Central memory CD8-positive, alpha-beta T cell (primary cell): ENCODE results near the gene VCX.
"Not testable (repeated sequence)": the region's sequence is repeated elsewhere in the genome, so short reads cannot be mapped to it uniquely, and the experiment has no call there.

Source experiments
- ATAC-seq: fragments of 150-1000 bp; cut with Tn5 transposase; replicated peaks from 2 replicates; pipeline ENCODE4 v1.10.0; 2022; ENCODE audit warnings: mild to moderate bottlenecking, moderate FRiP score, moderate number of reproducible peaks; ENCODE audit not compliant: poor library complexity, severe bottlenecking; ENCODE audit errors: extremely low read depth
- DNase-seq, 2 donors: peaks; one replicate each; pipeline ENCODE4 v3.0.0; 2021; ENCODE audit warnings: low spot score in 2 of 2
- H3K27ac Mint-ChIP-seq: one replicate; pipeline ENCODE4 v1.8.0; 2022; ENCODE audit warnings: low read depth, mild to moderate bottlenecking, moderate library complexity, mixed read lengths
- H3K27me3 Mint-ChIP-seq: one replicate; pipeline ENCODE4 v1.8.0; 2022; ENCODE audit warnings: mixed read lengths
- H3K36me3 Mint-ChIP-seq: one replicate; pipeline ENCODE4 v1.8.0; 2022; ENCODE audit warnings: mild to moderate bottlenecking, moderate library complexity, mixed read lengths; ENCODE audit not compliant: insufficient read depth
- H3K4me1 Mint-ChIP-seq: one replicate; pipeline ENCODE4 v1.8.0; 2022; ENCODE audit warnings: mixed read lengths
- H3K4me3 Mint-ChIP-seq: one replicate; pipeline ENCODE4 v1.8.0; 2022; ENCODE audit warnings: mild to moderate bottlenecking, moderate library complexity, mixed read lengths
- H3K9me3 Mint-ChIP-seq: one replicate; pipeline ENCODE4 v1.8.0; 2022; ENCODE audit warnings: mixed read lengths

The VCX gene

GRCh38 chrX:7842871-7843270, at the start of gene VCX:
VCX (plus strand) TSS chrX:7843171; CDS start chrX:7843204, 33 bp downstream.
- not testable (repeated sequence) for H3K27ac Mint-ChIP-seq, DNase-seq, H3K4me3 Mint-ChIP-seq, H3K27me3 Mint-ChIP-seq, H3K36me3 Mint-ChIP-seq, H3K4me1 Mint-ChIP-seq, H3K9me3 Mint-ChIP-seq, ATAC-seq

- Mint-ChIP-seq H3K4me1 (no peaks in the 10 kb centered on the region), H3K27ac (no peak overlapping the region), H3K4me3 (no peak overlapping the region), H3K9me3 (peaks cover 6% of the 10 kb centered on the region), H3K27me3 (no peaks in the 10 kb centered on the region), H3K36me3 (no peaks in the 10 kb centered on the region)
- ATAC-seq (no peak), DNase-seq (no peak)
Measured at GRCh38 chrX:7798327-7798726, 44.6 kb upstream of the VCX start.

GRCh38 chrX:7801711-7802110, 41.3 kb upstream of the VCX start:
- Mint-ChIP-seq H3K9me3 (peaks cover 6% of the 10 kb centered on the region), H3K4me3 (no peak overlapping the region), H3K27me3 (no peaks in the 10 kb centered on the region), H3K36me3 (no peaks in the 10 kb centered on the region), H3K4me1 (no peaks in the 10 kb centered on the region), H3K27ac (no peak overlapping the region)
- ATAC-seq (no peak), DNase-seq (no peak)

GRCh38 chrX:7815166-7815805, 27.7 kb upstream of the VCX start:
- no peaks in the 10 kb centered on the region for H3K36me3 Mint-ChIP-seq
- peaks cover 5% of the 10 kb centered on the region for H3K9me3 Mint-ChIP-seq
- DNase-seq (no peak), ATAC-seq (no peak)
- H3K27ac Mint-ChIP-seq, result no peak overlapping the region
- no peaks in the 10 kb centered on the region for H3K27me3 Mint-ChIP-seq
- no peak overlapping the region for H3K4me3 Mint-ChIP-seq
- no peaks in the 10 kb centered on the region for H3K4me1 Mint-ChIP-seq

- Mint-ChIP-seq H3K27ac (no peak overlapping the region), H3K27me3 (no peaks in the 10 kb centered on the region), H3K4me3 (no peak overlapping the region), H3K4me1 (no peaks in the 10 kb centered on the region), H3K9me3 (peaks cover 5% of the 10 kb centered on the region), H3K36me3 (no peaks in the 10 kb centered on the region)
- ATAC-seq, result no peak
- DNase-seq, result no peak
Measured at GRCh38 chrX:7828594-7828993, 14.4 kb upstream of the VCX start.

- Mint-ChIP-seq H3K36me3 (no peaks in the 10 kb centered on the region), H3K27me3 (no peaks in the 10 kb centered on the region), H3K4me1 (no peaks in the 10 kb centered on the region), H3K27ac (no peak overlapping the region), H3K9me3 (no peaks in the 10 kb centered on the region), H3K4me3 (no peak overlapping the region)
- DNase-seq, result no peak
- no peak for ATAC-seq
Measured at GRCh38 chrX:7841084-7841805, 1.7 kb upstream of the VCX start.

GRCh38 chrX:7852166-7852565, 9.2 kb downstream of the VCX start:
- Mint-ChIP-seq H3K27me3 (no peaks in the 10 kb centered on the region), H3K4me3 (no peak overlapping the region), H3K36me3 (no peaks in the 10 kb centered on the region), H3K9me3 (no peaks in the 10 kb centered on the region), H3K27ac (no peak overlapping the region), H3K4me1 (no peaks in the 10 kb centered on the region)
- DNase-seq (no peak), ATAC-seq (no peak)

GRCh38 chrX:7872042-7872441, 29.1 kb downstream of the VCX start:
- Mint-ChIP-seq H3K4me3 (no peak overlapping the region), H3K4me1 (no peaks in the 10 kb centered on the region), H3K27ac (no peak overlapping the region), H3K36me3 (peaks cover 1% of the 10 kb centered on the region), H3K27me3 (no peaks in the 10 kb centered on the region), H3K9me3 (no peaks in the 10 kb centered on the region)
- ATAC-seq (no peak), DNase-seq (no peak)

GRCh38 chrX:7876957-7877356, 34.0 kb downstream of the VCX start:
- Mint-ChIP-seq H3K4me3 (no peak overlapping the region), H3K36me3 (peaks cover 1% of the 10 kb centered on the region), H3K27ac (no peak overlapping the region), H3K4me1 (no peaks in the 10 kb centered on the region), H3K9me3 (no peaks in the 10 kb centered on the region), H3K27me3 (no peaks in the 10 kb centered on the region)
- ATAC-seq, result no peak
- no peak for DNase-seq

- DNase-seq (no peak), ATAC-seq (no peak)
- Mint-ChIP-seq H3K4me1 (no peaks in the 10 kb centered on the region), H3K36me3 (no peaks in the 10 kb centered on the region), H3K9me3 (no peaks in the 10 kb centered on the region), H3K4me3 (no peak overlapping the region), H3K27ac (no peak overlapping the region), H3K27me3 (peaks cover 7% of the 10 kb centered on the region)
Measured at GRCh38 chrX:7889135-7889534, 46.2 kb downstream of the VCX start.

GRCh38 chrX:7889680-7890079, 46.7 kb downstream of the VCX start:
- H3K4me1 Mint-ChIP-seq, result no peaks in the 10 kb centered on the region
- H3K27ac Mint-ChIP-seq, result no peak overlapping the region
- H3K36me3 Mint-ChIP-seq, result no peaks in the 10 kb centered on the region
- no peak for ATAC-seq
- no peak overlapping the region for H3K4me3 Mint-ChIP-seq
- no peaks in the 10 kb centered on the region for H3K9me3 Mint-ChIP-seq
- peaks cover 7% of the 10 kb centered on the region for H3K27me3 Mint-ChIP-seq
- no peak for DNase-seq

GRCh38 chrX:7891928-7892327, 49.0 kb downstream of the VCX start:
- DNase-seq, result no peak
- Mint-ChIP-seq H3K36me3 (no peaks in the 10 kb centered on the region), H3K4me1 (no peaks in the 10 kb centered on the region), H3K9me3 (no peaks in the 10 kb centered on the region), H3K27ac (no peak overlapping the region), H3K27me3 (no peaks in the 10 kb centered on the region), H3K4me3 (no peak overlapping the region)
- ATAC-seq, result no peak
